Neural cell (in vitro differentiated cells): ENCODE measurements around the gene IFT43. TPM values are rescaled to one million over a fixed set of nuclear protein-coding genes. Genes with fewer than 3 reads are reported as not detected.
A peak's percentile ranks its signal among the peaks of the same experiment; 100 is the strongest.

ENCODE experiments used
- H2AFZ ChIP-seq: fragments of 200-600, 300-800 bp; sonication (generic), shearing (Covaris generic); 2 replicates; pipeline ENCODE4 v1.6.0; 2014; ENCODE audit warnings: low read depth, mild to moderate bottlenecking, antibody characterized with exemption, low read length, moderate library complexity
- H3F3A ChIP-seq: fragments of 200-600 bp; shearing (Covaris generic); 2 replicates; pipeline ENCODE4 v1.6.1; 2016; ENCODE audit warnings: mild to moderate bottlenecking, moderate library complexity, mixed read lengths, antibody characterized with exemption, low read length; ENCODE audit not compliant: insufficient read depth, poor library complexity, severe bottlenecking
- H3K27ac ChIP-seq: fragments of 200-600, 300-800 bp; sonication (generic), shearing (Covaris generic); 2 replicates; pipeline ENCODE4 v1.5.1; 2014; ENCODE audit warnings: mild to moderate bottlenecking, low read length, moderate library complexity
- H3K27me3 ChIP-seq: fragments of 300-800, 200-600 bp; sonication (generic), shearing (Covaris generic); 2 replicates; pipeline ENCODE4 v1.6.0; 2014; ENCODE audit warnings: mild to moderate bottlenecking, low read depth, low read length, moderate library complexity; ENCODE audit not compliant: insufficient read depth
- H3K36me3 ChIP-seq: fragments of 300-800, 200-600 bp; sonication (generic), shearing (Covaris generic); 2 replicates; pipeline ENCODE4 v1.5.1; 2014; ENCODE audit warnings: mild to moderate bottlenecking, antibody characterized with exemption, low read length, moderate library complexity; ENCODE audit not compliant: insufficient read depth
- H3K4me2 ChIP-seq: fragments of 300-800, 200-600 bp; sonication (generic), shearing (Covaris generic); 2 replicates; pipeline ENCODE4 v1.6.0; 2014; ENCODE audit warnings: mild to moderate bottlenecking, low read length
- H3K4me3 ChIP-seq: fragments of 300-800, 200-600 bp; sonication (generic), shearing (Covaris generic); 2 replicates; pipeline ENCODE4 v1.5.1; 2014; ENCODE audit warnings: mild to moderate bottlenecking, low read length, moderate library complexity
- H3K79me2 ChIP-seq: fragments of 200-600 bp; shearing (Covaris generic); replicated peaks from 2 replicates; pipeline ENCODE4 v1.6.0; 2014; ENCODE audit warnings: mild to moderate bottlenecking, low read length, moderate library complexity; ENCODE audit not compliant: insufficient read depth
- H3K9ac ChIP-seq: fragments of 300-800, 200-600 bp; sonication (generic), shearing (Covaris generic); 2 replicates; pipeline ENCODE4 v1.6.1; 2016; ENCODE audit warnings: mild to moderate bottlenecking, low read length, mixed read lengths
- H3K9me2 ChIP-seq: fragments of 200-600 bp; shearing (Covaris generic); 2 replicates; pipeline ENCODE4 v1.6.1; 2016; ENCODE audit warnings: mild to moderate bottlenecking, low read length, mixed read lengths; ENCODE audit not compliant: insufficient read depth
- H3K9me3 ChIP-seq: fragments of 200-600, 300-800 bp; sonication (generic), shearing (Covaris generic); 2 replicates; pipeline ENCODE4 v1.6.1; 2016; ENCODE audit warnings: mild to moderate bottlenecking, mixed run types, low read length, moderate library complexity, mixed read lengths
- H4K20me1 ChIP-seq: fragments of 200-600 bp; shearing (Covaris generic); 2 replicates; pipeline ENCODE4 v1.6.1; 2016; ENCODE audit warnings: mild to moderate bottlenecking, mixed run types; ENCODE audit not compliant: insufficient read depth
- EP300 ChIP-seq: fragments of 450-650 bp; conservative IDR thresholded peaks from 2 replicates; pipeline ENCODE4 v1.6.1; 2014; ENCODE audit warnings: antibody characterized with exemption, mild to moderate bottlenecking, moderate library complexity; ENCODE audit not compliant: poor library complexity, severe bottlenecking
- EZH2 ChIP-seq: fragments of 200-600, 300-800 bp; shearing (Covaris generic), sonication (generic); IDR thresholded peaks from 2 replicates; pipeline ENCODE4 v1.6.1; 2014; ENCODE audit warnings: antibody characterized with exemption, low read length, borderline replicate concordance, mild to moderate bottlenecking; ENCODE audit not compliant: insufficient read depth, poor library complexity, severe bottlenecking
- MXI1 ChIP-seq: fragments of 450-650 bp; conservative IDR thresholded peaks from 2 replicates; pipeline ENCODE4 v1.6.1; 2014; ENCODE audit warnings: antibody characterized with exemption, mild to moderate bottlenecking; ENCODE audit not compliant: poor library complexity, severe bottlenecking
- POLR2AphosphoS5 ChIP-seq: IDR thresholded peaks from 2 replicates; pipeline ENCODE4 v1.6.1; 2012
- RAD21 ChIP-seq: fragments of 450-650 bp; conservative IDR thresholded peaks from 2 replicates; pipeline ENCODE4 v1.6.1; 2014; ENCODE audit warnings: antibody characterized with exemption, mild to moderate bottlenecking, moderate library complexity
- SMC3 ChIP-seq: fragments of 450-650 bp; conservative IDR thresholded peaks from 2 replicates; pipeline ENCODE4 v1.6.1; 2014; ENCODE audit warnings: antibody characterized with exemption, mild to moderate bottlenecking, moderate library complexity; ENCODE audit not compliant: poor library complexity
- TAF1 ChIP-seq: IDR thresholded peaks from 2 replicates; pipeline ENCODE4 v1.6.1; 2012; ENCODE audit warnings: low read depth
- polyA plus RNA-seq: library from polyadenylated mRNA; depleted of rRNA; stranded (reverse); fragments of >200 nt; gene quantifications from 2 replicates; pipeline ENCODE4 v1.2.3, GENCODE V29; 2014
- TF ChIP-seq, protein P1 (sequence below): fragments of 450-650 bp; IDR thresholded peaks from 2 replicates; pipeline ENCODE4 v1.5.1; 2014; ENCODE audit warnings: antibody characterized with exemption, mild to moderate bottlenecking, moderate library complexity; ENCODE audit not compliant: poor library complexity, severe bottlenecking
- TF ChIP-seq, protein P2 (sequence below): IDR thresholded peaks from 2 replicates; pipeline ENCODE4 v1.6.1; 2012; ENCODE audit warnings: borderline replicate concordance

Gene IFT43
- polyA plus RNA-seq, 1 donor from 2014 or later: 102 TPM

DNA sequence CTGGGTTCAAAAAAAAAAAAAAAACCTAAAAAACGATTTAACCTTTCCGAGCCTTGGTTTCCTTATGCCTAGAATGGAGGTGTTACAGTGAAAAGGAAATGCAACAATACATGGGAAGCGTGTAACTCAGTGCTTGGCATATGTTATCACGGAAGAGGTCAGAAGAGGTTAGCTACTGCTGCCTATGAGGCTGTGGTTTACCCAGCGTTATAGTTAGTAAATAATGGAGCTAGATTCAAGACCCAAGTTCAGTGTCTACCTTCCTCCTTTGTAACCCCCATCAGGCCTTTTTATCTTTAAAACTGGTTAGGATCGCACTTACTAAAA, 839 bp downstream of the IFT43 start:
- Histone ChIP-seq H3K9me2 (no peaks in the 10 kb centered on the region), H3K9me3 (no peaks in the 10 kb centered on the region), H3F3A (no peaks in the 10 kb centered on the region), H3K4me2 (peak overlapping the region; percentile 76), H3K4me3 (peak overlapping the region; percentile 95), H3K79me2 (peaks cover 11% of the 10 kb centered on the region), H3K9ac (peak overlapping the region; percentile 77), H3K36me3 (peaks cover 5% of the 10 kb centered on the region), H4K20me1 (no peaks in the 10 kb centered on the region), H2AFZ (peak overlapping the region; percentile 81), H3K27ac (peak overlapping the region; percentile 71), H3K27me3 (peaks cover 5% of the 10 kb centered on the region)
- TF ChIP-seq TAF1 (no peak), RAD21 (no peak), MXI1 (no peak), EP300 (no peak), POLR2AphosphoS5 (no peak), SMC3 (no peak), EZH2 (no peak)
- TF ChIP-seq, protein P1, sequence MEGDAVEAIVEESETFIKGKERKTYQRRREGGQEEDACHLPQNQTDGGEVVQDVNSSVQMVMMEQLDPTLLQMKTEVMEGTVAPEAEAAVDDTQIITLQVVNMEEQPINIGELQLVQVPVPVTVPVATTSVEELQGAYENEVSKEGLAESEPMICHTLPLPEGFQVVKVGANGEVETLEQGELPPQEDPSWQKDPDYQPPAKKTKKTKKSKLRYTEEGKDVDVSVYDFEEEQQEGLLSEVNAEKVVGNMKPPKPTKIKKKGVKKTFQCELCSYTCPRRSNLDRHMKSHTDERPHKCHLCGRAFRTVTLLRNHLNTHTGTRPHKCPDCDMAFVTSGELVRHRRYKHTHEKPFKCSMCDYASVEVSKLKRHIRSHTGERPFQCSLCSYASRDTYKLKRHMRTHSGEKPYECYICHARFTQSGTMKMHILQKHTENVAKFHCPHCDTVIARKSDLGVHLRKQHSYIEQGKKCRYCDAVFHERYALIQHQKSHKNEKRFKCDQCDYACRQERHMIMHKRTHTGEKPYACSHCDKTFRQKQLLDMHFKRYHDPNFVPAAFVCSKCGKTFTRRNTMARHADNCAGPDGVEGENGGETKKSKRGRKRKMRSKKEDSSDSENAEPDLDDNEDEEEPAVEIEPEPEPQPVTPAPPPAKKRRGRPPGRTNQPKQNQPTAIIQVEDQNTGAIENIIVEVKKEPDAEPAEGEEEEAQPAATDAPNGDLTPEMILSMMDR: no peak
- TF ChIP-seq, protein P2, sequence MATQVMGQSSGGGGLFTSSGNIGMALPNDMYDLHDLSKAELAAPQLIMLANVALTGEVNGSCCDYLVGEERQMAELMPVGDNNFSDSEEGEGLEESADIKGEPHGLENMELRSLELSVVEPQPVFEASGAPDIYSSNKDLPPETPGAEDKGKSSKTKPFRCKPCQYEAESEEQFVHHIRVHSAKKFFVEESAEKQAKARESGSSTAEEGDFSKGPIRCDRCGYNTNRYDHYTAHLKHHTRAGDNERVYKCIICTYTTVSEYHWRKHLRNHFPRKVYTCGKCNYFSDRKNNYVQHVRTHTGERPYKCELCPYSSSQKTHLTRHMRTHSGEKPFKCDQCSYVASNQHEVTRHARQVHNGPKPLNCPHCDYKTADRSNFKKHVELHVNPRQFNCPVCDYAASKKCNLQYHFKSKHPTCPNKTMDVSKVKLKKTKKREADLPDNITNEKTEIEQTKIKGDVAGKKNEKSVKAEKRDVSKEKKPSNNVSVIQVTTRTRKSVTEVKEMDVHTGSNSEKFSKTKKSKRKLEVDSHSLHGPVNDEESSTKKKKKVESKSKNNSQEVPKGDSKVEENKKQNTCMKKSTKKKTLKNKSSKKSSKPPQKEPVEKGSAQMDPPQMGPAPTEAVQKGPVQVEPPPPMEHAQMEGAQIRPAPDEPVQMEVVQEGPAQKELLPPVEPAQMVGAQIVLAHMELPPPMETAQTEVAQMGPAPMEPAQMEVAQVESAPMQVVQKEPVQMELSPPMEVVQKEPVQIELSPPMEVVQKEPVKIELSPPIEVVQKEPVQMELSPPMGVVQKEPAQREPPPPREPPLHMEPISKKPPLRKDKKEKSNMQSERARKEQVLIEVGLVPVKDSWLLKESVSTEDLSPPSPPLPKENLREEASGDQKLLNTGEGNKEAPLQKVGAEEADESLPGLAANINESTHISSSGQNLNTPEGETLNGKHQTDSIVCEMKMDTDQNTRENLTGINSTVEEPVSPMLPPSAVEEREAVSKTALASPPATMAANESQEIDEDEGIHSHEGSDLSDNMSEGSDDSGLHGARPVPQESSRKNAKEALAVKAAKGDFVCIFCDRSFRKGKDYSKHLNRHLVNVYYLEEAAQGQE: no peak

DNA sequence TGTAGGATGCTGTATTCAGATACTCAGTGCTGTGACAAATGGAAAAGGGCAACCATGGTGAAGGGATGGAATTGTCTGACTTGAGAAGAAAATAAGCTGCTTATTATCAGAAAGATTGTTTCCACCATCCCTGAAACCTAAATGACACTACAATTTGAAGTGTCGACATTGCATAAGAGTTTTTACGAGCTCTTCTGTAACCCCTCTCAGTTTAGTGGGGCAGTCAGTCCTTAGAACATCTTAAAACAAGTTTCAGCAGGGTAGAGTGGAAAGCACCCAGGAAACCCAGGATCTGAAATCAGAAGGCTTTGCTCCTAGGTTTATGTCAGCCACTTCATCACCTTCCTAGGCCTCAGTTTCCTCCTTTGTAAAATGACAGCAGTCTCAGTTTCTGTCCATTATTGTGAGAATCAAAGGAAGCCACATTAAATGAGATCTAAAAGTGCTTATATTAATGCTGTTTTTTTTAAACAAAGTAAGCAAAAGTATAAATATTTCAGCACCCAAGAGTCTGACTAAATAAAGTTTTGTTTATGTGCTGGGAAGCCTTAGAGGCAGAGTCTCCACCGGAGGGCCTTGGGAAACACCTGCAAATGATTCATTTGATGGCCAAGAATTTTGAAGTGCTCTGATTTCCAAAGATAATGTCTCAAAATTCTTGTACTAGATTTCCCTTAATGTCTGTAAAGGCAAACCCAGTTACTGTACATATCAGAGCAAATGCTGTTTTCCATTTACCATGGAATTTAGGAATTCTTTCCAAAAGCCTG, 1.8 kb downstream of the IFT43 start:
- H3K9me2 ChIP-seq: no peaks in the 10 kb centered on the region
- peaks cover 11% of the 10 kb centered on the region for H3K79me2 ChIP-seq
- H3K4me3 ChIP-seq: peak overlapping the region; percentile 95
- H2AFZ ChIP-seq: no peak overlapping the region
- H3K27me3 ChIP-seq: peaks cover 5% of the 10 kb centered on the region
- no peak overlapping the region for H3K27ac ChIP-seq
- H4K20me1 ChIP-seq: no peaks in the 10 kb centered on the region
- no peaks in the 10 kb centered on the region for H3K9me3 ChIP-seq
- no peak overlapping the region for H3K9ac ChIP-seq
- TF ChIP-seq EP300 (no peak), TAF1 (no peak), POLR2AphosphoS5 (no peak), EZH2 (no peak), RAD21 (no peak), SMC3 (no peak)
- TF ChIP-seq, protein P2: no peak
- TF ChIP-seq, protein P1: no peak
- H3K4me2 ChIP-seq: peak overlapping the region; percentile 76
- peaks cover 5% of the 10 kb centered on the region for H3K36me3 ChIP-seq
- no peaks in the 10 kb centered on the region for H3F3A ChIP-seq
